ENCODE data around the gene SEPTIN1. TPM values are rescaled to one million over a fixed set of nuclear protein-coding genes. Genes with fewer than 3 reads are reported as not detected.

The SEPTIN1 gene
- total and polyA plus RNA-seq, 2 of the 13 experiments (the other 11 are each of a cell fraction or from before 2014, with no cell fraction given): 0.18 to 0.67 TPM

GRCh38 chr16:30355144-30355953 lies 27.0 kb downstream of the SEPTIN1 start, which contains the start of gene CD2BP2 (continued):
- TF ChIP-seq ZNF639 (CRISPR knock-in tag; conservative IDR thresholded peaks at IDR 0.05): no peak
- TF ChIP-seq SRY (CRISPR knock-in tag; IDR thresholded peaks at IDR 0.05): peak; percentile 54; the same call in 1 of the 2 replicates
- peak; percentile 32; the same call in 1 of the 2 replicates for TF ChIP-seq UBTF (CRISPR knock-in tag; IDR thresholded peaks at IDR 0.05)
- peak; percentile 23; the same call in 1 of the 2 replicates for TF ChIP-seq JUND (CRISPR knock-in tag; IDR thresholded peaks at IDR 0.05)
- peak; percentile 73 for TF ChIP-seq ASH2L (IDR thresholded peaks at IDR 0.05; ENCODE audit: insufficient read length, low read depth, low read length)
- peak; percentile 64; the same call in 1 of the 2 replicates for TF ChIP-seq TEF (CRISPR knock-in tag; IDR thresholded peaks at IDR 0.05)
- TF ChIP-seq ZBTB42 (CRISPR knock-in tag; IDR thresholded peaks at IDR 0.05): peak; percentile 54; the same call in 1 of the 2 replicates
- no peak for TF ChIP-seq ZNF18 (CRISPR knock-in tag; IDR thresholded peaks at IDR 0.05; ENCODE audit: insufficient replicate concordance)
- TF ChIP-seq MXI1 (IDR thresholded peaks at IDR 0.05; ENCODE audit: borderline replicate concordance, low read depth, low read length): peak; percentile 87; the same call in 2 of the 3 replicates
- peak; percentile 94 for TF ChIP-seq BHLHE40 (IDR thresholded peaks at IDR 0.05; ENCODE audit: low read length)
- TF ChIP-seq ZNF160 (CRISPR knock-in tag; IDR thresholded peaks at IDR 0.05): peak; percentile 61; the same call in 1 of the 2 replicates
- TF ChIP-seq KDM3A (CRISPR knock-in tag; IDR thresholded peaks at IDR 0.05; ENCODE audit: low read depth): no peak; the same call in 1 of the 2 replicates
- TF ChIP-seq MTERF4 (CRISPR knock-in tag; IDR thresholded peaks at IDR 0.05): peak; percentile 84; the same call in 1 of the 2 replicates
- TF ChIP-seq ZFY (CRISPR knock-in tag; IDR thresholded peaks at IDR 0.05): peak; percentile 81
- peak; percentile 20 for TF ChIP-seq SMAD3 (CRISPR knock-in tag; IDR thresholded peaks at IDR 0.05)
- TF ChIP-seq ELK4 (CRISPR knock-in tag; IDR thresholded peaks at IDR 0.05; ENCODE audit: borderline replicate concordance): 0 out of 2 replicates have a peak, but pooled peaks have one; percentile 41
- peak; percentile 86 for TF ChIP-seq ATF2 (CRISPR knock-in tag; IDR thresholded peaks at IDR 0.05)
- TF ChIP-seq CREB1 (IDR thresholded peaks at IDR 0.05): peak; percentile 99
- peak; percentile 97 for TF ChIP-seq CREB1 (CRISPR knock-in tag; IDR thresholded peaks at IDR 0.05)
